ENCODE data around the gene CRYBG2.

CRYBG2 gene

GRCh38 chr1:26353976-26354820 is at the start of gene CRYBG2:
Gene CRYBG2 (minus strand): TSS chr1:26354130. CDS start chr1:26346657, 7,473 bp downstream.
- in situ Hi-C loops (cut with MboI; ENCODE audit: low pct_unique_long_range_greater_than_20kb, low sequenced_read_pairs, unreplicated experiment) = no loop called here
- DNase-seq (ENCODE audit: low spot score) = no peak
- TF ChIP-seq CTCF (IDR thresholded peaks at IDR 0.05; ENCODE audit: extremely low read depth, insufficient read depth, missing control alignments) = no peak

- DNase-seq (ENCODE audit: low spot score) = no peak
- in situ Hi-C loops (cut with MboI; ENCODE audit: low pct_unique_long_range_greater_than_20kb, low sequenced_read_pairs, unreplicated experiment) = no loop called here
- no peak for TF ChIP-seq CTCF (IDR thresholded peaks at IDR 0.05; ENCODE audit: extremely low read depth, insufficient read depth, missing control alignments)
Measured at GRCh38 chr1:26403656-26404055, 49.7 kb upstream of the CRYBG2 start.

DNA sequence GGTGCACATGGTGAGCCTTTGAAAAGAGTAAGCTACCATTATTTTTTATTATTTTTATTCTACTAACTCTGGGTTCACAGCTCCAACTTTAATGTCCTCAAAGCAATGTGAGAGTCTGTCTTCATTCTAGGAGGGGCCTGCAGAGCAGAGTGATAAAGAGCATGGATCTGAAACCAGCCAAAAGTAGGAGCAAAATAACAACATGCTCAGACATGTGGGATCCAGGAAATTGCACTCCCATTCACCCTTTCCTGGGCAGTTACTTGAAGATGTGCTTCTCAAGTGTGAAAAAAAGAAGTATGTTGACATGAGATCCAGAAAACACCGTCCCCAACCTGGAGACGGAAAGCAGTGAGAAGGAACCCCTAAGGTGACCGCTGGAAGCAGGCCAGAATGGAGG is 48.0 kb upstream of the CRYBG2 start:
- no peak for DNase-seq (ENCODE audit: low spot score)
- TF ChIP-seq CTCF (IDR thresholded peaks at IDR 0.05; ENCODE audit: extremely low read depth, insufficient read depth, missing control alignments) = no peak
- in situ Hi-C loops (cut with MboI; ENCODE audit: low pct_unique_long_range_greater_than_20kb, low sequenced_read_pairs, unreplicated experiment) = no loop called here

DNA sequence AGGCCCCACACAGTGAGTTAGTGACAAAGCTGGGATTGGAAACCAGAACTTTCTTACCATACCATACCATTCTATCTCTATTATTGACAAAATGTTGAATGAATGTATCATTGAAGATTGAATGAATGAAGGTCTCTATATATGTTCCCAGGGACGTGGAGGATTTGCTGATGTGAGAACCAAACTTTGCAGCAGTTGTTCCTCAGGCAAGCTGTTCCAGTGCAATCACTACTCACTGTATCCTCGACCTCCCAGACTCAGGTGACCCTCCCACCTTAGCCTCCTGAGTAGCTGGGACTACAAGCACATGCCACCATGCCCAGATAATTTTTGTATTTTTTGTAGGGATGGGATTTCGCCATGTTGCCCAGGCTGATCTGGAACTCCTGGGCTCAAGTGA is 45.1 kb upstream of the CRYBG2 start:
- in situ Hi-C loops (cut with MboI; ENCODE audit: low pct_unique_long_range_greater_than_20kb, low sequenced_read_pairs, unreplicated experiment) = no loop called here
- TF ChIP-seq CTCF (IDR thresholded peaks at IDR 0.05; ENCODE audit: extremely low read depth, insufficient read depth, missing control alignments) = no peak

DNA sequence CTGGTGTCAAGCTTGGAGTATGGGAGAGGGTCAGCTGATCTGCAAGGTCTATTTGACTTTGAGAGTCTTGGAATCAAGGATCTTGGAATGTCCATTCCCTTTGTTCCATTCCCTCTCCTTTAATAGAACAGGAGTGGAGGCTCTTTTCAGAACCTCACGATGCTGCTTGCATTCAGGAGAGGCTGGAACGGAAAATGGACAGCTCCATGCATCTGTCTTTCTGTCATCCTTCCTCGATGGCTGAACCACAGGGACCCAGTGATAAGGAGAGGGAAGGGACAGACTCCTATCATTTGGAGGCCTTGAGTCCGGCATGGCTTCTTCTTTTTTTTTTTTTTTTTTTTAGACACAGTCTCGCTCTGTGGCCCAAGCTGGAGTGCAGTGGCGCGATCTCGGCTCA is 41.8 kb upstream of the CRYBG2 start:
- no peak for DNase-seq (ENCODE audit: low spot score)
- no peak for TF ChIP-seq CTCF (IDR thresholded peaks at IDR 0.05; ENCODE audit: extremely low read depth, insufficient read depth, missing control alignments)
- in situ Hi-C loops (cut with MboI; ENCODE audit: low pct_unique_long_range_greater_than_20kb, low sequenced_read_pairs, unreplicated experiment) = no loop called here

More for the DNA sequence above, 45.1 kb upstream of the CRYBG2 start:
- no peak for DNase-seq (ENCODE audit: low spot score)

DNA sequence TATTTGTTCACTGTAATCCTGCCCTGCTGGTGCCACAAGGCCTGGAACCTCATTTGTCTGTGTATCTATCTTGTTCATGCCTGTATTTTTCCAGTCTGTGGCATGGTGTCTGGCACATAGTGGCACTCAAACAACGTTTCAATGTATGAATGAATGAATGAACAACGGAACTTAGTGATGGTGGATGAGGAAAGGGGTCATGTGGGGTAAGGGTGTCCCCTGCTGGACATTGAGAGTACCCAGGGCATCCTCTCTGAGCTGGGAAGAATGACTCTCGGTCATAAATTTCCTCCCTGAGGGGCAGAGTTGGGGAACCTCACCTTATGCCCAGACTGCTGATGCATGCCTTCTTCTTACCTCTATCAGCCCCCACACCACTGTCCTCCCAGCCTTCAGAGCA is 37.5 kb upstream of the CRYBG2 start:
- peak; percentile 64 for TF ChIP-seq CTCF (IDR thresholded peaks at IDR 0.05; ENCODE audit: extremely low read depth, insufficient read depth, missing control alignments)
- DNase-seq (ENCODE audit: low spot score) = no peak
- in situ Hi-C loops (cut with MboI; ENCODE audit: low pct_unique_long_range_greater_than_20kb, low sequenced_read_pairs, unreplicated experiment) = no loop called here
